ENCODE data around the gene QARS1. TPM values are rescaled to one million over a fixed set of nuclear protein-coding genes. Genes with fewer than 3 reads are reported as not detected.

The QARS1 gene
- total and polyA plus RNA-seq, 2 experiments from 2014 or later, result 173 to 373 TPM

- DNase-seq (ENCODE audit: low spot score) (peak; percentile 94), ATAC-seq (peak; percentile 37)
- Histone ChIP-seq H3K36me3 (ENCODE audit: insufficient read depth) (peaks cover 2% of the 10 kb centered on the region; the same call in 1 of the 2 replicates), H3K79me2 (replicated peaks; ENCODE audit: insufficient read depth) (peaks cover 50% of the 10 kb centered on the region), H3K27me3 (ENCODE audit: insufficient read depth) (no peaks in the 10 kb centered on the region), H3K9me2 (ENCODE audit: insufficient read depth) (no peaks in the 10 kb centered on the region), H3K4me1 (ENCODE audit: insufficient read depth) (peaks cover 10% of the 10 kb centered on the region), H3K4me2 (peak overlapping the region; percentile 83), H3F3A (replicated peaks; ENCODE audit: low read depth) (peaks cover 23% of the 10 kb centered on the region), H3K27ac (ENCODE audit: low read depth) (peak overlapping the region; percentile 99), H2AFZ (no peak overlapping the region), H4K20me1 (replicated peaks; ENCODE audit: insufficient read depth) (peaks cover 38% of the 10 kb centered on the region), H3K4me3 (peak overlapping the region; percentile 80)
- Mint-ChIP-seq H3K36me3 (ENCODE audit: low read depth) (peaks cover 42% of the 10 kb centered on the region), H3K27ac (peak overlapping the region; percentile 96), H3K4me1 (peaks cover 11% of the 10 kb centered on the region; the same call in 2 of the 3 replicates), H3K9me3 (no peaks in the 10 kb centered on the region), H3K4me3 (peak overlapping the region; percentile 92), H3K27me3 (ENCODE audit: insufficient read depth, low read depth, poor library complexity) (peaks cover 17% of the 10 kb centered on the region)
- TF ChIP-seq REST (IDR thresholded peaks at IDR 0.05; ENCODE audit: unreplicated experiment), result no peak
- no peak for TF ChIP-seq ETS1 (IDR thresholded peaks at IDR 0.05)
- no peak for TF ChIP-seq ZNF331 (CRISPR knock-in tag; IDR thresholded peaks at IDR 0.05; ENCODE audit: low read depth)
- no peak for TF ChIP-seq EZH2phosphoT487 (IDR thresholded peaks at IDR 0.05; ENCODE audit: unreplicated experiment)
- TF ChIP-seq NANOG (IDR thresholded peaks at IDR 0.05; ENCODE audit: borderline replicate concordance), result no peak
- TF ChIP-seq ZNF114 (CRISPR knock-in tag; IDR thresholded peaks at IDR 0.05), result peak; percentile 31; the same call in 1 of the 2 replicates
- TF ChIP-seq POLR2AphosphoS5 (IDR thresholded peaks at IDR 0.05; ENCODE audit: low read depth), result no peak
- peak; percentile 72 for TF ChIP-seq CREB1 (CRISPR knock-in tag; IDR thresholded peaks at IDR 0.05; ENCODE audit: low read depth)
- no peak for TF ChIP-seq EZH2 (IDR thresholded peaks at IDR 0.05; ENCODE audit: low read depth, unreplicated experiment)
Observed at GRCh38 chr3:49092938-49093852, 11.4 kb downstream of the QARS1 start.

GRCh38 chr3:49081429-49081828 lies 23.1 kb downstream of the QARS1 start:
- no peak overlapping the region for H3K4me3 ChIP-seq
- no peak overlapping the region for H3K27ac Mint-ChIP-seq
- H3K36me3 Mint-ChIP-seq (ENCODE audit: low read depth), result peaks cover 15% of the 10 kb centered on the region
- H3K4me1 ChIP-seq (ENCODE audit: insufficient read depth), result no peaks in the 10 kb centered on the region
- H2AFZ ChIP-seq, result no peak overlapping the region
- H3F3A ChIP-seq (replicated peaks; ENCODE audit: low read depth), result 0 out of 2 replicates have a peak, but pooled peaks cover 2% of the 10 kb centered on the region
- peaks cover 2% of the 10 kb centered on the region; the same call in 1 of the 3 replicates for H3K4me1 Mint-ChIP-seq
- H3K9me2 ChIP-seq (ENCODE audit: insufficient read depth), result no peaks in the 10 kb centered on the region
- H3K36me3 ChIP-seq (ENCODE audit: insufficient read depth), result peaks cover 12% of the 10 kb centered on the region
- peaks cover 98% of the 10 kb centered on the region for H3K79me2 ChIP-seq (replicated peaks; ENCODE audit: insufficient read depth)
- no peaks in the 10 kb centered on the region for H3K27me3 ChIP-seq (ENCODE audit: insufficient read depth)
- 0 out of 2 replicates have a peak overlapping the region, but pooled peaks have one; percentile 55 for H3K27ac ChIP-seq (ENCODE audit: low read depth)
- no peaks in the 10 kb centered on the region for H3K9me3 Mint-ChIP-seq
- DNase-seq (ENCODE audit: low spot score) (no peak), ATAC-seq (peak; percentile 31; the same call in 1 of the 3 replicates)
- H3K4me2 ChIP-seq, result no peak overlapping the region
- peaks cover 48% of the 10 kb centered on the region for H4K20me1 ChIP-seq (replicated peaks; ENCODE audit: insufficient read depth)
- H3K4me3 Mint-ChIP-seq, result no peak overlapping the region
- peaks cover 1% of the 10 kb centered on the region for H3K27me3 Mint-ChIP-seq (ENCODE audit: insufficient read depth, low read depth, poor library complexity)
- TF ChIP-seq ZNF114 (CRISPR knock-in tag; IDR thresholded peaks at IDR 0.05) (no peak), CREB1 (CRISPR knock-in tag; IDR thresholded peaks at IDR 0.05; ENCODE audit: low read depth) (no peak), EZH2 (IDR thresholded peaks at IDR 0.05; ENCODE audit: low read depth, unreplicated experiment) (no peak), EZH2phosphoT487 (IDR thresholded peaks at IDR 0.05; ENCODE audit: unreplicated experiment) (no peak), CTCF (conservative IDR thresholded peaks at IDR 0.05; ENCODE audit: low read depth in 2 of 2) (no peak)
